Measurements from ENCODE around the gene ARHGAP26.

- TF ChIP-seq CTCF (IDR thresholded peaks at IDR 0.05) = no peak
- TF ChIP-seq POLR2A (IDR thresholded peaks at IDR 0.05) = no peak
- TF ChIP-seq EP300 (IDR thresholded peaks at IDR 0.05; ENCODE audit: low read depth) = no peak
- TF ChIP-seq POLR2AphosphoS5 (IDR thresholded peaks at IDR 0.05) = no peak
Measured at GRCh38 chr5:143063175-143063970, 293.2 kb downstream of the ARHGAP26 start.
